Measurements from ENCODE around the gene TRIM17.

- no peak for TF ChIP-seq CTCF (IDR thresholded peaks at IDR 0.05; ENCODE audit: insufficient read depth, low read depth, low read length)
- no peak for TF ChIP-seq EZH2 (IDR thresholded peaks at IDR 0.05; ENCODE audit: insufficient read depth, low read length)
Observed at GRCh38 chr1:228434689-228435088, 18.0 kb upstream of the TRIM17 start.

Data from astrocyte (in vitro differentiated cells and primary cell).